Jurkat, Clone E6-1 (cell line): ENCODE measurements around the gene COX8A.

Source experiments
- DNase-seq: peaks from one replicate; pipeline ENCODE4 v3.0.0-alpha.2; 2011; ENCODE audit warnings: low read depth, low spot score
- H3K4me3 ChIP-seq: 2 replicates; pipeline ENCODE4 v1.5.1; 2011; ENCODE audit warnings: mild to moderate bottlenecking, low read length, control low read depth, moderate library complexity

Gene COX8A

GRCh38 chr11:64015935-64016845 lies 41.8 kb downstream of the COX8A start:
- DNase-seq = no peak
- no peak overlapping the region for H3K4me3 ChIP-seq

- H3K4me3 ChIP-seq = no peak overlapping the region
- DNase-seq = no peak
Measured at GRCh38 chr11:64017945-64018224, 43.5 kb downstream of the COX8A start.

GRCh38 chr11:64018310-64018709 lies 43.9 kb downstream of the COX8A start:
- H3K4me3 ChIP-seq = no peak overlapping the region
- no peak for DNase-seq

- no peak overlapping the region for H3K4me3 ChIP-seq
- DNase-seq = no peak
Measured at GRCh38 chr11:64019106-64020037, 45.0 kb downstream of the COX8A start.

GRCh38 chr11:64020976-64021756 lies 46.7 kb downstream of the COX8A start:
- DNase-seq = no peak
- no peak overlapping the region for H3K4me3 ChIP-seq

GRCh38 chr11:64021757-64022093 lies 47.3 kb downstream of the COX8A start:
- H3K4me3 ChIP-seq = no peak overlapping the region
- DNase-seq = no peak

- H3K4me3 ChIP-seq = no peak overlapping the region
- no peak for DNase-seq
Measured at GRCh38 chr11:64022125-64022784, 47.8 kb downstream of the COX8A start.

- no peak for DNase-seq
- no peak overlapping the region for H3K4me3 ChIP-seq
Measured at GRCh38 chr11:64023712-64024710, 49.6 kb downstream of the COX8A start.

GRCh38 chr11:64025205-64025604 lies 50.8 kb downstream of the COX8A start:
- DNase-seq = no peak
- no peak overlapping the region for H3K4me3 ChIP-seq
